Astrocyte of the spinal cord (primary cell): ENCODE data around the gene FANCI.

Experiments
- DNase-seq: peaks from one replicate; pipeline ENCODE4 v3.0.0; 2011; ENCODE audit warnings: low read depth, low spot score
- H3K4me3 ChIP-seq: 2 replicates; pipeline ENCODE4 v1.5.1; 2011; ENCODE audit warnings: low read depth, mild to moderate bottlenecking, low read length, moderate library complexity
- in situ Hi-C: cut with HindIII; loops from 2 replicates; pipeline ENCODE4 v1.10.0; 2017; ENCODE audit warnings: low sequenced_read_pairs
- TF ChIP-seq, protein P1 (sequence below): IDR thresholded peaks from 2 replicates; pipeline ENCODE4 v1.5.1; 2012; ENCODE audit warnings: low read depth, mild to moderate bottlenecking, low read length, inconsistent platforms

The FANCI gene

DNA sequence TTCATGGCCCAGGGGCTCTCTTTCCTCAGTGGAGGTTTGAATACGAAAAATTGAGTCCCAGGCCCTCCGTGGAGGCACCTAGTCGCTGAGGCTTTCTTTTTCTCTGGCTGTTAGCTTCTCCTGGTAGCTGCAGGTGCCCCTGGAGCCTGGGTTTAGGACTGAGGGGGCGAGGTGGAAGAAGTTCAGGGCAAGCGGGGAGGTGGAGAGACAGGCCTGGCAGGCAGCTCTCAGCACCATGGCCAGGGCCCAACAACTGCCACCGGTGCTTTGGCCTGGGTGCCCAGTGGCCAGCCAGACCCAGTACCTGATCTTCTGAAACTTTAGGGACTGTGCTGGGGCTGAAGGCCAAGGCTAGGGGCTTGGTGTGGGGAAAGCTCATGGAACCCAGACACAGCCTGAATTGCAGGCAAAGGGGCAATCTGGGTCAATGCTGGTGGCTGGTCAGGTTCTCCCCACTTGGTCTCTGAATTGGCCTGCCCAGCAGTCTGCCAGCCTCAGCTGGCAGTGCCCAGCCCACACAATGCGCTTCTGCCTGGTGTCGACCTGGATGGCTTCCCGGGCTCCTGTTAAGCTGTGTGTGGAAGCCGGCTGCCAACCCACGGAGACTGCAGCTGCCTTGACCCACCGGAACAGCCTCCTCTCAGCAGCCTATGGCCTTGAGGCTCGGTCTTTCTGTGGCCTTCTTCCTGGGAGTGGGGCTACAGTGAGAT, 121.1 kb downstream of the FANCI start:
- in situ Hi-C loops: no loop called here
- DNase-seq: no peak
- TF ChIP-seq, protein P1, sequence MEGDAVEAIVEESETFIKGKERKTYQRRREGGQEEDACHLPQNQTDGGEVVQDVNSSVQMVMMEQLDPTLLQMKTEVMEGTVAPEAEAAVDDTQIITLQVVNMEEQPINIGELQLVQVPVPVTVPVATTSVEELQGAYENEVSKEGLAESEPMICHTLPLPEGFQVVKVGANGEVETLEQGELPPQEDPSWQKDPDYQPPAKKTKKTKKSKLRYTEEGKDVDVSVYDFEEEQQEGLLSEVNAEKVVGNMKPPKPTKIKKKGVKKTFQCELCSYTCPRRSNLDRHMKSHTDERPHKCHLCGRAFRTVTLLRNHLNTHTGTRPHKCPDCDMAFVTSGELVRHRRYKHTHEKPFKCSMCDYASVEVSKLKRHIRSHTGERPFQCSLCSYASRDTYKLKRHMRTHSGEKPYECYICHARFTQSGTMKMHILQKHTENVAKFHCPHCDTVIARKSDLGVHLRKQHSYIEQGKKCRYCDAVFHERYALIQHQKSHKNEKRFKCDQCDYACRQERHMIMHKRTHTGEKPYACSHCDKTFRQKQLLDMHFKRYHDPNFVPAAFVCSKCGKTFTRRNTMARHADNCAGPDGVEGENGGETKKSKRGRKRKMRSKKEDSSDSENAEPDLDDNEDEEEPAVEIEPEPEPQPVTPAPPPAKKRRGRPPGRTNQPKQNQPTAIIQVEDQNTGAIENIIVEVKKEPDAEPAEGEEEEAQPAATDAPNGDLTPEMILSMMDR: no peak
- H3K4me3 ChIP-seq: no peak overlapping the region

DNA sequence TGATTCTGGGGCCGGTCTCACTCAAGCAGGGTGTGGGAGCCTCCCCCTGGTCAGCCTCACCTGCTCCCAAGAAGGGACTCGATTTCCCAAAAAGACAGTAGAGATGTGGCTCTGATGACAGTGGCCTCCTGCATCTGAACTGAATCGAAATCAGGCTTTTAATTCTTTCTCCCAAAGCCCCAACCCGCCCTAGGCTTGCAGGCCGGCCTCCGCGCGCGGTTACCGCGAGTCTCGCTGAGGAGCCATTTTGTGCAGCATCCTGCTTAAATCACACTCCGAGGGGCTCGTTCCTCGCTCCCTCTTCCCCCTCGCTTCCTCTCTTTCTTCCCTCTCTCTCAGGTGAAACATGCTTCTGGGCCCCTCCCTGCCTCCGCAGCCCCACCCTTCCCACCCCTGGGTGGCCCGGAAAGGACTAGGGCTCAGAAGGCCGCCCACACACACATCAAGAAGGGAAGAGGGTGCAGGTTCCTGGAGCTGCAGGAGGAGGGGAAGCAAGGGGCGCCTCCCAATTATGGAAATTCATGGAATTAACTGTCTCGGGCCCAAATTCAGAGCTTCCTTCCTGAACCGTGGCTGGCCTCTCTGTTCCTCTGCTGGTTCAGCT, 121.8 kb downstream of the FANCI start:
- in situ Hi-C loops: no loop called here
- no peak overlapping the region for H3K4me3 ChIP-seq
- DNase-seq: no peak

More for the DNA sequence above, 121.8 kb downstream of the FANCI start:
- TF ChIP-seq, protein P1: no peak
